ENCODE measurements around the gene REXO4.

Gene REXO4, protein sequence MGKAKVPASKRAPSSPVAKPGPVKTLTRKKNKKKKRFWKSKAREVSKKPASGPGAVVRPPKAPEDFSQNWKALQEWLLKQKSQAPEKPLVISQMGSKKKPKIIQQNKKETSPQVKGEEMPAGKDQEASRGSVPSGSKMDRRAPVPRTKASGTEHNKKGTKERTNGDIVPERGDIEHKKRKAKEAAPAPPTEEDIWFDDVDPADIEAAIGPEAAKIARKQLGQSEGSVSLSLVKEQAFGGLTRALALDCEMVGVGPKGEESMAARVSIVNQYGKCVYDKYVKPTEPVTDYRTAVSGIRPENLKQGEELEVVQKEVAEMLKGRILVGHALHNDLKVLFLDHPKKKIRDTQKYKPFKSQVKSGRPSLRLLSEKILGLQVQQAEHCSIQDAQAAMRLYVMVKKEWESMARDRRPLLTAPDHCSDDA

DNA sequence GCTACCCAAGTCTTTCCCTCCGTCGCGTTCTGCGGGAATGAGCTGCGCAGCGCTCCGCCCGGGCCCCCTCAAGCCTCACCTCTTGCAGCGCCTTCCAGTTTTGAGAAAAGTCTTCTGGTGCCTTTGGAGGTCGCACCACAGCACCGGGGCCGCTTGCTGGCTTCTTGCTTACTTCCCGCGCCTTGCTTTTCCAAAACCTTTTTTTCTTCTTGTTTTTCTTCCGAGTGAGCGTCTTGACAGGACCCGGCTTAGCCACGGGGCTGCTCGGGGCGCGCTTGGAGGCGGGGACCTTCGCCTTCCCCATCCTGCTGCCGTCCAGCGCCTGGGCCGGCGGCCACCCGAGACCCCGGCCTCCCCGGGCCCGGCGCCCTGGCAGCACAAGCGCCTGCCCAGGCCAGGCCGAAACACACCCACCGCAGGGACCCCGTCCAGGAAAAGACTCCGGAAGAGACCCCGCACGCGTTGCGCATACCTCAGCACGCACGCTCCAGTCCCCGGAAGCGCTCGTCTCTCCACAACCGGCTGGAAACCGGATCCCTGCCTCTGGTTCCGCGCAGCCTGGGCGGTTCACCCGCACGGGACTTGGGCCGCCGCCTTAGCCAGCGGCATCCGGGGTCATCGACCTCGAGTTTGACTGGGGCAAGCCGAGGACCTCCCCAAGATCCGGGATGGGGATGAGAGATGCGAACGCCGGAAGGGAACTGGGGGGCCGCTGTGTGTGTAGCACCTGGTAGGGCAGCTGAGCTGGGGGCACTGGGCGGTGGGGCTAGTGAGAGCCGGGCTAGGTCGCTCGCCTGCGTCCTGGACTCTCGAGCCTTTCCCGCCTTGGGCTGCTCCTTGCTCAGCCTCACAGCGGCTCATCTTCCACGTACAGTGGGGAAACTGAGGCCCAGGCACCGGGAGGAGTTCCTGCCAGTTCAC is at the start of gene REXO4:
REXO4 (minus strand) TSS at position 470 of the 921 bp plus-strand sequence; CDS start at position 304, 166 bp downstream.
- DNase-seq: peak in 55 of 56 donors; percentile 45 to 90 (median 75)

DNA sequence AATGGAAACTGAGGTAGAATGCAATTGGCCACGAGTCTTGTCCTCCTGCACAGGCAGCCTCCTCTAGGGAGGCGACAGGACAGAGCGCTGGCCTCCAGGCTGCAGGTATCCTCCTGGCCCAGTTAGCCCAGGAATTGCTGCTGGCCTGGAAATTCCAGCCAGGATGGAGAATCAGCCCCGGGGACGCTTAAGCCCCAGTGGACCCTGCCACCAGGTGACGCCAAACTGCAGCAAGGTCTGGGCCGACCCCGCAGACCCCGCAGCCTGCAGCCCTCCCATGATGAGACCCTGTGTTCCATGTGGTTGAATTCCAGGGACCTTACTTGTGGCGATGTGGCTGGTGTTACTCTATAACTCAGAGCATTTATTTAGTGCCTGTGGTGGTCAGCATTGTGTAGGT is 49.3 kb upstream of the REXO4 start:
- DNase-seq: no peak

DNA sequence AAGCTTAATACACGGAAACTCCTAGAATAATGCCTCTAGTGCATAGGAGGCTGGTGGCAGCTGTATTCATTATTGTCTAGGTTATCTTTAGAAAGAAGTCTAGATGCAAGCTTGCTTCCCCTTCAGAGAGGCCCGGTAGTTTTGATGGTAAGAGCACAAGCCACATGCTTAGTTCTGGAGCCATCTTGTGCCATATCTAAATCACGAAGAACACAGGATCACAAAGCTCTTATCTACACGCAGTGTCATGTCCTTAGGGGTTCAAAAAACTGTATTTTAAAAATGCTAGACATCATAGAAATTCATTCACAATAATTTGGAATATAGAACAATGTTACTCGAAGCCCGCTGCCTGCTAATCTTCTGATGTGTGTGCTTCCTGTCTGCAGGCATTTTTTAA is 48.2 kb upstream of the REXO4 start:
- DNase-seq: no peak

DNA sequence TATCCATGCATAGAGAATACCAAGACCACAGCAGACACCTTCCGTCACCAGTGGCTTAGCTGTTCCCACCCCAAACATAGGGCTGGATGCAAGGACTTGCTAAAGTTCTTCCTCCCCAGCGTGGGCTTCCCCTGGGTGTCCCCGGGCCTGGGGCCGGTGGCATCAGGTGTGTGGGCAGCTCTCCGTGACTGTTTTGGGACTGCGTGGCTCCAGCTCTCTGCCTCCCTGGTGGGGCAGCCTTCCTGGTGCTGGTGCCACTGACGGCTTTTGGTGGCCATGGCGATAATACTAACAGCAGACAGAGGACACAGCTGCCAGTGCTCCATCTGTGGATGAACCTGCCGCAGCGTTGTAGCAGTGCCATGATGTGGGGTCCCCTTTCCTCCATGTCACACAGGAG is 46.8 kb upstream of the REXO4 start:
- no peak for DNase-seq

DNA sequence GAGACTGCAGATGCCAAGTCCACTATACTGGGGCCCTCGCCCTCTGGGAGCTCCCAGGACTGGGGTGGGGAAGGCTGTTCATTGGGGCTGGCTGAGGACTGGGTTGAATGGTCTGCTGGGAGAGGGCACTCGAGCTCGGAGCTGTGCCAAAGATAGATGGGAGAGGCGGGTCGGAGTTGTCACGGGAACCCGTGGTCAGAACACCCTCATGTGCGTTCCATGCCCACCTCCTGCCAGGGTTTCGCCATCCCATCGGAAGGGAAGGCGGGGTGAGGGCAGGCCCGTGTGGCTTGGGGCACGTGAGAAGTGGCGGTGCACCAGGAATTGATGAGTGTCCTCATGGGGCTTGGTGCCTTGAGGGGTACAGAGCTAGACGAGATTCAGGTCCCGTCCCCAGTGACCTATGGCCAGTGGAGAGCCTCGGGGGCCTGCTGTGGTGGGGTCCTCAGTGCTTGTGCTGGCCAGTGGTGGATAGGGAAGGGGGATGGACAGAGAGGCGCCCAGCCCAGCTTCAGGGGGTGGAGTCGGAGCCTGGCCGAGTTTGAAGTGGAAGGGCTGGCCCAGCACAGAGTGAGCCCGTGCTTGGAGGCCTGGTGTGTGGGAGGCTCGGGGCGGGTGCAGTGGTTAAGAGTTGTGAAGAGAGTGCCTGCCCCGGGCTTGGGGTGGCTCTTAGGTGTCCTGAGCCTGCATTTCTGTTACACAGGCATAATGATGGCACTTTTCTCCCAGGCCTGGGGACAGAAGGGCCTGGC is 46.2 kb upstream of the REXO4 start:
- no peak for DNase-seq

DNA sequence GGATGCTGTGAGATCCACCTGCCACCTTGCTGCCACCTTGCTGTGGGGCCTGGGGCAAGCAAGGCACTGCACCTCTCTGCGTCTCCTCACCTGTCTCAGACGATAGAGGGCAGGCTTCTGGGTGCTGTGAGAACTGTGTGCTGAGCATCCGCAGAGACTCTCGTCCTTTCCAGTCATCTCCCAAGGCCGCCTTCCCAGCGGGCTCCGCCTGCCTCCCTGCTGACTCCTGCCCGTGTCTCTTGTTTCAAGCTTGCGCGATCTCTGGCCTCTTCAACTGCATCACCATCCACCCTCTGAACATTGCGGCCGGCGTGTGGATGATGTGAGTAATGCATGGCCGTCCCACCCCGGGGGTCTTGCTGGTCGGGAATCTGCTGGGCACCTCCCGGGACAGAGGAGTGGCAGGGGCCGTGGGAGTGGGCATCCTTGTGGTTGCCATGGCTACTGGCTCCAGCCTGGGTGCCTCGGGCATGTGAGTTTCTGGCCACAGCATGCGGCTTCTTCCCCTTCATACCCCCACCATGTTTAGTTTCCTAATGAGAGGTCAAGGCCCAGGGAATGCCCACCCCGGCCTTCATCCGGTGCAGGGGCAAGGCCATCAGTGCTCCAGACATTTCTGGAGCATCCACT is 45.5 kb upstream of the REXO4 start:
- no peak for DNase-seq

DNA sequence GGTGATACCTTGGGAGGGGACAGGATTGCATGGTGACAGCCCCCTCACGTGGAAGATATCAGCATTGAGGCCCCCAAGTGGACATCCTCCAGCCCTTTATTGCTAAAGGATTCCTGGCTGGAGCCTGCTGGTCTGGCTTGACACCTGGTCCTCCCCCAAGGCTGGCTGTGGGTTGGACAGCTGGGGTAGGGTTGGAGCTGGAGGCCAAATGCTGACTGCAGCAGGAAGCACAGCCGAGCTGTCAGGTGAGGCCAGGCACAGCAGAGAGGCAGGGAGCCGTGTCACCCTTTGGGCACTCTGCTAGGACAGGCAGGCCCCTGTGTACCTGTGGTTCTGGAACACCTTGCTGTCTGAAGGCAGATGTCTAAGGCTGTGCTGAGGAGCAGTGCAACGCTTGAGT is 44.2 kb upstream of the REXO4 start:
- no peak for DNase-seq

DNA sequence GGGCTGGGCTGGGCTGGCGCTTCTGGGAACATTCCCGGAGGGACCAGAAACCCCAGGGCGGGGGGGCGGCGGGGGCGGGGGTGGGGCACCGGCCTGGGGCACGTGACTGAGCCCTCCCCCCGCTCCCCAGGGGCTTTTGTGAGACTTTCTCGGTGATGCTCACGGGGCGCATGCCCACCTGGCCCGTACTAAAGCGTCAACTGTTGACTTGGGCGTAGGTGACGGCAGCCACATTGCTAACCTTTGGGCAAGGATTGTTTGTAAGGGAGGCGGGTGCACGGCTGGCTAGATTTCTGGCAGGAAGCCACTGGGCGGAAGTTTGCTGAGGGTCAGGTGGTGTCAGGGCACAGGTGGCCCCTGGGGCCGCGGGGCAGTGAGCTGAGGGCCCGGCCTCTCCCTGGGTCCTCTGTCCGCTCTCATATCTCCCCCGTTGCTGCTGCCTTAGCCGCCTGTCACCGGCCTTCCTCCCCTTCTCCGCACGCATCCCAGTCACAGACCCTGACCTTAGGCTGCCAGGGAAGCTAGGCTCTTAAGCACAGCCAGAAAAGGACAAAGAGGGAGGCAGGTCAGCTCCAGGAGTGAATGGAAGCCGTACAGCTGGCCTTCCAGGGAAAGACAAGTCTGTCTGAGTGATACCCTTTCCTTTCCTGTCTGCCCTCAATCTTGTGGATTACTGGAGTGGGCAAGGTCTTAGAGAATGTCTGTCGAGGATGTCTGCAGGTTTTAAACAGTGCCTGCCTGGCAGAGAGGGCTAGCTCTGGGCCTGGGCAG is 42.8 kb upstream of the REXO4 start:
- peak in 25 of 56 donors; percentile 23 to 93 (median 64) for DNase-seq

DNA sequence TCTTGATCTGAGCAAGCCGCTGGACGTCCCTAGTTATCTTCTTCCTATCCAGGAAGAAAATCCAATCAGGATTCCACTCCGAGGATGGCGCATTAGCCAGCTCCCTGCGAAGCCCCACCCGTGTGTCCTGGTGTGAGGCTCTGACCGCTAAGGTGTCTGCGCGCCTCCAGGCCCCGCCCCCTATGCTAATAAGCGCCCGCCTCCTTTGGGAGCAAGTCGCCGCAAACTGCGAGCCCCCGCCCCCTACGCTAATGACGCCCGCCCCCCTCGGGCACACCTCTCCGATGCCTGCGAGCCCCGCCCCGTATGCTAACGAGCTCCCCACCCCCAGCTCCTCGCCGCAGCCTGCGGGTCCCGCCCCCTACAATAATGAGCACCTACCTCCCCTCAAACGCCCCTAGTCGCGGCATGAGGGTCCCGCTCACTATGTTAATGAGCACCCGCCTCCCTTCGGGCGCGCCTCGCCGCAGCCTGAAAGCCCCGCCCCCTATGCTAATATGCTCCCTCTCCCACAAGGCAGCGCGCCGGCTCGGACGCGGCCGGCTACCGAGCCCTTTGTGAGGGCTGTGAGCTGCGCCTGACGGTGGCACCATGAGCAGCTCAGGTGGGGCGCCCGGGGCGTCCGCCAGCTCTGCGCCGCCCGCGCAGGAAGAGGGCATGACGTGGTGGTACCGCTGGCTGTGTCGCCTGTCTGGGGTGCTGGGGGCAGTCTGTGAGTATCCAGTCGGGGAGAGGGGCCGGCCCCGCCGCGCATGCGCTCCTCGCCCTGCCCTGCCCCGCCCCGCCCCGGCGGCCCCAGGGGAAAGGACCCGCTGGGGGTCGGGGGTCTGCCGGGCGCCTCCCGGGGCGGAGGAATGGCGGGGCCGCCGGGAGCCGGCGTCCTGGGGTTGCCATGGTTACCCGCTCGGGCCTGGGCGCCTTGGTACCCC is 41.9 kb upstream of the REXO4 start, which contains the start of gene CACFD1:
CACFD1 (plus strand) TSS at position 503 of the 929 bp plus-strand sequence; CDS start at position 592, 89 bp downstream.
- peak; percentile 76 to 99 (median 96) for DNase-seq

DNA sequence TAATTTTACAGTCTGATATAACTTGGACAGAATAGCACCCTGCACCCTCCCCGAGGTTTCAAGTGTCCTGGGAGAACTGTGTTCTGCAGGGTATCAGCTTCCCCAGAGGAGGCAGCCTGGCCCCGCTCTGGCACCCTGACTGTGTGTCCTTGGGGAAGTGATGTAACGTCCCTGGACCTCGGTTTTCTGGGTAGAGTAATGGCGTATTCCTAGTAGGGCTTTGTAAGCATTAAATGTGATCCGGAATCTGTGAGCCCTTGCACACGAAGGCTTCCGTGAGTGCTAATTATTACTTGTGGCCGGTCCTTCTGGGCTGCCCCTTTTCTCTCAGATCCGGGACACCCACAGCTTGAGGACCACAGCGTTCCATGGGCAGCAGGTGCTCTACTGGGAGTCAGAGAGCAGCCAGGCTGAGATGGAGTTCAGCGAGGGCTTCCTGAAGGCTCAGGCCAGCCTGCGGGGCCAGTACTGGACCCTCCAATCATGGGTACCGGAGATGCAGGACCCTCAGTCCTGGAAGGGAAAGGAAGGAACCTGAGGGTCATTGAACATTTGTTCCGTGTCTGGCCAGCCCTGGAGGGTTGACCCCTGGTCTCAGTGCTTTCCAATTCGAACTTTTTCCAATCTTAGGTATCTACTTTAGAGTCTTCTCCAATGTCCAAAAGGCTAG is 41.0 kb upstream of the REXO4 start:
- DNase-seq: no peak

DNA sequence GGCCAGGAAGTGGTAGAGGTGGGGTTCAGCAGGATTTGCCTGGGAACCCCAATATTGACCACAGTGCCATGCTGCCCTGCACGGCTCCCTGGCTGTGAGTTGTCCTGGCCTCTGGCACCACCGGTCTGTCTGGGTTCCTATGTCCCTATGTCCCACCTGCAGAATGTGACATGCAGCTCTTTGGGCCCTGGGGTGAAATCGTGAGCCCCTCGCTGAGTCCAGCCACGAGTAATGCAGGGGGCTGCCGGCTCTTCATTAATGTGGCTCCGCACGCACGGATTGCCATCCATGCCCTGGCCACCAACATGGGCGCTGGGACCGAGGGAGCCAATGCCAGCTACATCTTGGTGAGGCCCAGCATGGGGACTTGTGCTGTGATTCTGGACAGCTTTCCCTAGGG is 39.9 kb upstream of the REXO4 start:
- DNase-seq: no peak

DNA sequence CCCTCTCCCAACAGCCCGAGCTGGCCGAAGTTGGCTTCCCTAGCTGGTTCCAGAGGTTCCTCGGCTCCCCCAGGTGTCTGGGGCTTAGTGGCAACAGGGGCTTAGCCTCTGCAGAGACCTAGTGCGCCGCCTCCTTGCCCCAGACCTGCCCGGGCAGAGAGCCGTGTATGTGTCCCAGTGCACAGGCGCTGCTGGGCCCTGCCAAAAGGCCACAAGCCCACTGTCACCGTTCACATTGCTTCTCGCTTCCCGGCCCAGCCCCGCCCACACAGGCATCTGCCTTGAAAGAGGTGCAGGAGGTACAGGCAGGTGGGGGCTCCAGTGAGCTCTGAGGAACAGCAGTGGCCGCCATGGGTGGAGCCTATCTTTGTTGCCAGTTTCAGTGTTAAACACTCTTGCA is 39.4 kb upstream of the REXO4 start:
- no peak for DNase-seq

DNA sequence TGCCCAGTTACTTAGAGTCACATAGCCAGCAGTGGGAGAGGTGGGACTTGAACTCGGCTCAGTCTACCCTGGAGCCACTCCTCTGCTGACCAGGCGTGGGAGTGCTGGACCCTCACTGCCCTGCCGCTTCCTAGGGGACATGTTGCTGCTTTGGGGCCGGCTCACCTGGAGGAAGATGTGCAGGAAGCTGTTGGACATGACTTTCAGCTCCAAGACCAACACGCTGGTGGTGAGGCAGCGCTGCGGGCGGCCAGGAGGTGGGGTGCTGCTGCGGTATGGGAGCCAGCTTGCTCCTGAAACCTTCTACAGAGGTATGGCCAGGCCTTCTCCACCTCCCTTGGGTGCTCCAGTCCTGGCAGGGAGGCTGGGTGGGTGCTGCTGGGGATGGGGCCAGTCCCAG is 38.6 kb upstream of the REXO4 start:
- no peak for DNase-seq

DNA sequence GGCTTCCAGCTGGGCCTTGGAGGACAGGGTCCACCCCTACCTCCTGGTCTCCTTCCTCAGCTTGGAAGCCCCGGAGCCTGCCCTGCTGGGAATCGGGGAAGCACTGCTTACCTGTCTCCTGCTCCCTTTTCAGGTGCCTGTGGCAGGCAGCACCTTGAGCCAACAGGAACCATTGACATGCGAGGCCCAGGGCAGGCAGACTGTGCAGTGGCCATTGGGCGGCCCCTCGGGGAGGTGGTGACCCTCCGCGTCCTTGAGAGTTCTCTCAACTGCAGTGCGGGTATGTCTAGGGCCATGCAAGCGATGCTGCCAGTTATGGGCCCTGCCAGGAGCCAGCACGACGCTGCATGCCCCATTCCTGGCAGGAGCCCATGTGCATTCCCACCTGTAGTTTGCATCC is 38.1 kb upstream of the REXO4 start:
- no peak for DNase-seq

DNA sequence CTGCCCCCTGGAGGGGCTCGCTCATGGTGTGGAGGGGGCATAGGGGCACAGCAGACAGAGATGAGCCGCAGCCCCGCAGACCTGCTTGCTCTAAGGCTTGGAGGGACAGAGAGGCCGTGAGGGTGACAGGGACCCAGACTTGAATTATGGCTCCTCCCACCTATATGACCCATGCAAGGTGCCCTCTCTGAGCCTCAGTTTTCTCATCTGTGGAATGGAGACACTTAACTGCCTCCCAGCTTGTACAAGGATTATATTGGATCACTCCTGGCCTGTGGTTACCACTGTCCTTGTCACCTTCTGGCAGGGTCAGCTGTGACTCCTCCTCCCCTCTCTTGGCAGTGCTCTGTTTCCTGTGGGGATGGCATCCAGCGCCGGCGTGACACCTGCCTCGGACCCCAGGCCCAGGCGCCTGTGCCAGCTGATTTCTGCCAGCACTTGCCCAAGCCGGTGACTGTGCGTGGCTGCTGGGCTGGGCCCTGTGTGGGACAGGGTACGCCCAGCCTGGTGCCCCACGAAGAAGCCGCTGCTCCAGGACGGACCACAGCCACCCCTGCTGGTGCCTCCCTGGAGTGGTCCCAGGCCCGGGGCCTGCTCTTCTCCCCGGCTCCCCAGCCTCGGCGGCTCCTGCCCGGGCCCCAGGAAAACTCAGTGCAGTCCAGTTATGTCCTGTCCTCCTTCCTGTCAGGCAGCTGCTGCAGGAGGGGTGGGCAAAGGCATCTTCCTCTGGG is 37.3 kb upstream of the REXO4 start:
- no peak for DNase-seq

DNA sequence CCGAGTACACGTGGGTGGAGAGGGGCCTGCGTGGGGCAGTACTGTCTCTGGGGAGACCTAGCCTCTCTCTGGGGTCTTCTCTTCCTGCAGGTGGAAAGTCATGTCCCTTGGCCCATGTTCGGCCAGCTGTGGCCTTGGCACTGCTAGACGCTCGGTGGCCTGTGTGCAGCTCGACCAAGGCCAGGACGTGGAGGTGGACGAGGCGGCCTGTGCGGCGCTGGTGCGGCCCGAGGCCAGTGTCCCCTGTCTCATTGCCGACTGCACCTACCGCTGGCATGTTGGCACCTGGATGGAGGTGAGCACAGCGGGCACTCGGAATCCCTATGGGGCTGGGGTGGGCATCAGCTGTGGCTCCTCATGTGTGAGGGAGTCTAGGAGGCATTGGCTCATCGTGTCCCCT is 36.5 kb upstream of the REXO4 start:
- no peak for DNase-seq

DNA sequence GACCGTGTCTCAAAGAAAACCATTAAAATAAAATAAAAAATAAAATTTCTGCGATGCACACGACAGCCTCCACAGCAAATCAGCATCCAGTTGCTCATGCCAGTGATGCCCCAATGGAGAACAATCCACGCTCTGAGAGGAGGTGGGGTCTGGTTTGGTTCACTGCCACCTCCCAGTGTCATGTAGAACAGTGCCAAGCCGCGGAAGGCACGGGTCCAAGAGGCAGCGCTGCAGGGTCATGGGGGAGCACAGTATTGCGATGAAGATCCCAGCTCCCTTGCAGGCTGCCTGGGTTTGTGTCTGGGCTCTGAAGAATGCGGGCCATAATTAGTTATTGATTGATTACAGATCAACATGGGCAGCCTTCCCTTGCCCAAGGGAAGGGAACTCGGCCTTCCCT is 35.8 kb upstream of the REXO4 start:
- DNase-seq: peak in 17 of 56 donors; percentile 6 to 48 (median 26)

DNA sequence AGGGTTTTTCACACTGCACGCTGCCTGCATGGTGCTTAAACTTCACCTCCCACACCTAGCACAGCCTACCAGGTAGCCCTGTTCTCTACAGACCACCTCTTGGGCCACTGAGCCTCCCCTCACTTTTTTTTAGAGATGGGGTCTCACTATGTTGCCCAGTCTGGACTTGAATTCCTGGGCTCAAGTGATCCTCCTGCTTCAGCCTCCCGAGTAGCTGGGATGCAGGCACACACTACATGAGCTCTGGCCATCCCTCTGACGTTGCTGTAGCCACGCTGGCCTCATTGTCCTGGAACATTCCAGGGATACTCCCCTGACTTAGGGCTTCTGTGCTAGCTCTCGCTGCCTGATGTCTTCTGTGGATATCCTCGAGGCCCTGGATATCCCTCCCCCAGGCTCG is 34.8 kb upstream of the REXO4 start:
- DNase-seq: no peak

All from amygdala (tissue), 56 donors.